OCI-LY7 (cell line): ENCODE data around the gene FANCE. TPM values are rescaled to one million over a fixed set of nuclear protein-coding genes. Genes with fewer than 3 reads are reported as not detected.

Experiments
- BruUV-seq: library from RNA; stranded (reverse); fragments of 400-500 nt; replicated peaks from 2 replicates; lab custom pipeline; 2021; lab: Mats Ljungman, UMichigan
- CTCF ChIA-PET: fragments of 300-600 bp; sonication (Branson Sonifier 250); formaldehyde crosslinking; loops from one replicate; lab custom pipeline; 2022; ENCODE audit warnings: antibody characterized with exemption; ENCODE audit not compliant: unreplicated experiment; lab: Charles Lee
- POLR2A ChIA-PET: fragments of 300-600 bp; sonication (Branson Sonifier 250); formaldehyde crosslinking; loops from one replicate; lab custom pipeline; 2022; ENCODE audit warnings: antibody characterized with exemption; lab: Charles Lee
- DNase-seq: peaks from one replicate; pipeline ENCODE4 v3.0.0-alpha.2; 2015; ENCODE audit warnings: low spot score
- H2AFZ ChIP-seq: fragments of 200-600 bp; sonication (generic), shearing (Covaris generic); 2 replicates; pipeline ENCODE4 v1.6.1; 2014; ENCODE audit warnings: mild to moderate bottlenecking, antibody characterized with exemption, low read length, moderate library complexity
- H3K27ac ChIP-seq: fragments of 200-600 bp; sonication (generic); 2 replicates; pipeline ENCODE4 v1.5.1; 2014; ENCODE audit warnings: mixed run types, low read depth, mild to moderate bottlenecking, moderate library complexity, low read length, inconsistent platforms; ENCODE audit not compliant: poor library complexity, severe bottlenecking
- H3K36me3 ChIP-seq: fragments of 200-600 bp; sonication (generic); 2 replicates; pipeline ENCODE4 v1.6.1; 2014; ENCODE audit warnings: mild to moderate bottlenecking, antibody characterized with exemption, low read length, moderate library complexity, mixed read lengths; ENCODE audit not compliant: insufficient read depth
- H3K4me1 ChIP-seq: fragments of 200-600 bp; sonication (generic); 2 replicates; pipeline ENCODE4 v1.5.1; 2014; ENCODE audit warnings: mild to moderate bottlenecking, low read length; ENCODE audit not compliant: insufficient read depth, poor library complexity, severe bottlenecking
- H3K4me2 ChIP-seq: fragments of 200-600 bp; sonication (generic); 2 replicates; pipeline ENCODE4 v1.6.1; 2014; ENCODE audit warnings: mild to moderate bottlenecking, low read length
- H3K4me3 ChIP-seq: fragments of 200-600 bp; sonication (generic); 2 replicates; pipeline ENCODE4 v1.5.1; 2014; ENCODE audit warnings: mild to moderate bottlenecking, low read depth, low read length; ENCODE audit not compliant: poor library complexity, severe bottlenecking
- H3K79me2 ChIP-seq: fragments of 200-600 bp; sonication (generic); 2 replicates; pipeline ENCODE4 v1.6.1; 2016; ENCODE audit warnings: low read depth, mild to moderate bottlenecking, low read length, moderate library complexity, mixed read lengths; ENCODE audit not compliant: insufficient read depth
- H3K9me2 ChIP-seq: fragments of 200-600 bp; sonication (generic); 2 replicates; pipeline ENCODE4 v1.6.1; 2016; ENCODE audit warnings: mild to moderate bottlenecking, low read length, mixed read lengths; ENCODE audit not compliant: insufficient read depth
- H3K9me3 ChIP-seq: fragments of 200-600 bp; sonication (generic); 2 replicates; pipeline ENCODE4 v1.6.1; 2014; ENCODE audit warnings: mild to moderate bottlenecking, mixed run types, low read length, mixed read lengths
- H4K20me1 ChIP-seq: fragments of 200-600 bp; sonication (generic); 2 replicates; pipeline ENCODE4 v1.6.1; 2014; ENCODE audit warnings: mild to moderate bottlenecking, antibody characterized with exemption, low read length, moderate library complexity, mixed read lengths; ENCODE audit not compliant: insufficient read depth
- CTCF ChIP-seq: fragments of 200-600 bp; sonication (generic); conservative IDR thresholded peaks from 2 replicates; pipeline ENCODE4 v1.5.1; 2014; ENCODE audit warnings: mild to moderate bottlenecking, antibody characterized with exemption, low read length, moderate library complexity, mixed read lengths
- EZH2phosphoT487 ChIP-seq: fragments of 200-600 bp; sonication (generic); IDR thresholded peaks from 2 replicates; pipeline ENCODE4 v1.6.1; 2018; ENCODE audit warnings: low read depth, borderline replicate concordance, mild to moderate bottlenecking, mixed run types, antibody characterized with exemption, low read length, moderate library complexity, mixed read lengths
- intact Hi-C: fragments of 100-400 bp; cut with micrococcal nuclease; formaldehyde crosslinking; loops from one replicate; pipeline ENCODE4 v1.10.0; 2022; ENCODE audit not compliant: unreplicated experiment
- total RNA-seq, 2 experiments: library from RNA; depleted of rRNA in 1 of 2; stranded (reverse); fragments of >200 nt in 1 of 2; shearing (Covaris generic) in 1 of 2; gene quantifications; 2 replicates each; pipeline ENCODE4 v1.2.3, GENCODE V29; 2014 to 2022

The FANCE gene
- total RNA-seq, 2 experiments from 2014 or later = 14.4 to 17.4 TPM

- POLR2A ChIA-PET = interaction anchor here (0.6 kb wide), 1 partner anchor 260 kb away, joined by 3 read pairs; no protein-coding TSS in a partner anchor
- no TSS peak for BruUV-seq
- H3K9me2 ChIP-seq = no peaks in the 10 kb centered on the region
- no peaks in the 10 kb centered on the region for H3K9me3 ChIP-seq
- no peak for DNase-seq
- intact Hi-C loops = no loop called here
- TF ChIP-seq CTCF = no peak
- H3K4me3 ChIP-seq = no peak overlapping the region
- peaks cover 8% of the 10 kb centered on the region for H3K4me1 ChIP-seq
- no peaks in the 10 kb centered on the region for H3K79me2 ChIP-seq
- H3K4me2 ChIP-seq = no peak overlapping the region
- H2AFZ ChIP-seq = no peak overlapping the region
- no peaks in the 10 kb centered on the region for H3K36me3 ChIP-seq
- no peak overlapping the region for H3K27ac ChIP-seq
- CTCF ChIA-PET = no interaction called here
- H4K20me1 ChIP-seq = no peaks in the 10 kb centered on the region
Measured at GRCh38 chr6:35501784-35502183, 49.6 kb downstream of the FANCE start.

GRCh38 chr6:35503534-35503933, 51.4 kb downstream of the FANCE start:
- Histone ChIP-seq H3K4me1 (no peaks in the 10 kb centered on the region), H3K27ac (no peak overlapping the region), H3K9me2 (no peaks in the 10 kb centered on the region), H3K4me2 (no peak overlapping the region), H2AFZ (no peak overlapping the region), H4K20me1 (no peaks in the 10 kb centered on the region), H3K79me2 (no peaks in the 10 kb centered on the region), H3K9me3 (no peaks in the 10 kb centered on the region), H3K4me3 (no peak overlapping the region), H3K36me3 (no peaks in the 10 kb centered on the region)
- ChIA-PET POLR2A (no interaction called here), CTCF (no interaction called here)
- intact Hi-C loops = no loop called here
- no TSS peak for BruUV-seq
- DNase-seq = no peak
- TF ChIP-seq CTCF = no peak
- TF ChIP-seq EZH2phosphoT487 = no peak

- no peaks in the 10 kb centered on the region for H3K79me2 ChIP-seq
- H3K9me2 ChIP-seq = no peaks in the 10 kb centered on the region
- TF ChIP-seq CTCF (no peak), EZH2phosphoT487 (no peak)
- ChIA-PET POLR2A (no interaction called here), CTCF (no interaction called here)
- H3K4me3 ChIP-seq = no peak overlapping the region
- intact Hi-C loops = no loop called here
- H3K9me3 ChIP-seq = no peaks in the 10 kb centered on the region
- H3K27ac ChIP-seq = no peak overlapping the region
- no peak overlapping the region for H3K4me2 ChIP-seq
- H2AFZ ChIP-seq = no peak overlapping the region
- no peaks in the 10 kb centered on the region for H3K36me3 ChIP-seq
- no peak for DNase-seq
- peaks cover 11% of the 10 kb centered on the region for H3K4me1 ChIP-seq
- BruUV-seq = no TSS peak
- no peaks in the 10 kb centered on the region for H4K20me1 ChIP-seq
Measured at GRCh38 chr6:35505999-35506412, 53.9 kb downstream of the FANCE start.
